ENCODE measurements around the gene SGK1.
"Not testable (repeated sequence)": the region's sequence is repeated elsewhere in the genome, so short reads cannot be mapped to it uniquely, and the experiment has no call there.

Gene SGK1

GRCh38 chr6:134321246-134321645 lies 3.3 kb upstream of the SGK1 start:
- H3K9me3 ChIP-seq, result no peaks in the 10 kb centered on the region
- no peak overlapping the region for H3K4me3 ChIP-seq
- H3K27me3 ChIP-seq (ENCODE audit: low read depth), result peaks cover 37% of the 10 kb centered on the region
- no peaks in the 10 kb centered on the region for H3K36me3 ChIP-seq (replicated peaks)
- DNase-seq (ENCODE audit: low spot score in 2 of 2), result no peak
- H3K4me1 ChIP-seq, result no peaks in the 10 kb centered on the region
- in situ Hi-C loops (cut with MboI; ENCODE audit: low sequenced_read_pairs), result no loop called here

GRCh38 chr6:134319686-134320085 lies 1.8 kb upstream of the SGK1 start:
- H3K9me3 ChIP-seq; H3K4me3 ChIP-seq; H3K4me1 ChIP-seq; in situ Hi-C loops (cut with MboI; ENCODE audit: low sequenced_read_pairs); DNase-seq (ENCODE audit: low spot score in 2 of 2); H3K36me3 ChIP-seq (replicated peaks): not testable (repeated sequence)
- H3K27me3 ChIP-seq (ENCODE audit: low read depth), result peaks cover 51% of the 10 kb centered on the region

GRCh38 chr6:134318974-134319281 lies 1.0 kb upstream of the SGK1 start:
- Histone ChIP-seq H3K9me3 (no peaks in the 10 kb centered on the region), H3K4me3 (no peak overlapping the region), H3K36me3 (replicated peaks) (no peaks in the 10 kb centered on the region), H3K4me1 (0 out of 2 replicates have a peak, but pooled peaks cover under 1% of the 10 kb centered on the region), H3K27me3 (ENCODE audit: low read depth) (peaks cover 55% of the 10 kb centered on the region)
- in situ Hi-C loops (cut with MboI; ENCODE audit: low sequenced_read_pairs), result no loop called here
- no peak for DNase-seq (ENCODE audit: low spot score in 2 of 2)

- in situ Hi-C loops (cut with MboI; ENCODE audit: low sequenced_read_pairs), result no loop called here
- peaks cover 60% of the 10 kb centered on the region for H3K27me3 ChIP-seq (ENCODE audit: low read depth)
- no peaks in the 10 kb centered on the region for H3K9me3 ChIP-seq
- H3K4me1 ChIP-seq, result 0 out of 2 replicates have a peak, but pooled peaks cover 6% of the 10 kb centered on the region
- no peaks in the 10 kb centered on the region for H3K36me3 ChIP-seq (replicated peaks)
- no peak overlapping the region for H3K4me3 ChIP-seq
- no peak for DNase-seq (ENCODE audit: low spot score in 2 of 2)
Measured at GRCh38 chr6:134318236-134318973, 493 bp upstream of the SGK1 start.

GRCh38 chr6:134316733-134317431 lies 1.0 kb downstream of the SGK1 start:
- H3K27me3 ChIP-seq (ENCODE audit: low read depth), result peaks cover 64% of the 10 kb centered on the region
- peaks cover 10% of the 10 kb centered on the region; the same call in 1 of the 2 replicates for H3K4me1 ChIP-seq
- no peaks in the 10 kb centered on the region for H3K36me3 ChIP-seq (replicated peaks)
- no peak overlapping the region for H3K4me3 ChIP-seq
- no peaks in the 10 kb centered on the region for H3K9me3 ChIP-seq
- in situ Hi-C loops (cut with MboI; ENCODE audit: low sequenced_read_pairs), result no loop called here
- no peak for DNase-seq (ENCODE audit: low spot score in 2 of 2)

- no peaks in the 10 kb centered on the region for H3K36me3 ChIP-seq (replicated peaks)
- DNase-seq (ENCODE audit: low spot score in 2 of 2), result no peak
- H3K4me1 ChIP-seq, result peaks cover 10% of the 10 kb centered on the region; the same call in 1 of the 2 replicates
- no peak overlapping the region for H3K4me3 ChIP-seq
- H3K9me3 ChIP-seq, result no peaks in the 10 kb centered on the region
- H3K27me3 ChIP-seq (ENCODE audit: low read depth), result peaks cover 64% of the 10 kb centered on the region
- in situ Hi-C loops (cut with MboI; ENCODE audit: low sequenced_read_pairs), result no loop called here
Measured at GRCh38 chr6:134315974-134316441, 1.9 kb downstream of the SGK1 start.

- no peak for DNase-seq (ENCODE audit: low spot score in 2 of 2)
- Histone ChIP-seq H3K9me3 (no peaks in the 10 kb centered on the region), H3K36me3 (replicated peaks) (no peaks in the 10 kb centered on the region), H3K4me3 (no peak overlapping the region), H3K27me3 (ENCODE audit: low read depth) (peaks cover 65% of the 10 kb centered on the region), H3K4me1 (peaks cover 10% of the 10 kb centered on the region; the same call in 1 of the 2 replicates)
- in situ Hi-C loops (cut with MboI; ENCODE audit: low sequenced_read_pairs), result no loop called here
Measured at GRCh38 chr6:134315189-134315588, 2.7 kb downstream of the SGK1 start.

GRCh38 chr6:134314006-134314821 lies 3.7 kb downstream of the SGK1 start:
- no peak for DNase-seq (ENCODE audit: low spot score in 2 of 2)
- H3K9me3 ChIP-seq, result no peaks in the 10 kb centered on the region
- peaks cover 67% of the 10 kb centered on the region for H3K27me3 ChIP-seq (ENCODE audit: low read depth)
- H3K4me1 ChIP-seq, result peaks cover 10% of the 10 kb centered on the region; the same call in 1 of the 2 replicates
- H3K4me3 ChIP-seq, result no peak overlapping the region
- in situ Hi-C loops (cut with MboI; ENCODE audit: low sequenced_read_pairs), result no loop called here
- no peaks in the 10 kb centered on the region for H3K36me3 ChIP-seq (replicated peaks)

GRCh38 chr6:134312038-134312660 lies 5.8 kb downstream of the SGK1 start:
- peaks cover 61% of the 10 kb centered on the region for H3K27me3 ChIP-seq (ENCODE audit: low read depth)
- no peaks in the 10 kb centered on the region for H3K9me3 ChIP-seq
- H3K4me1 ChIP-seq, result peaks cover 10% of the 10 kb centered on the region; the same call in 1 of the 2 replicates
- H3K36me3 ChIP-seq (replicated peaks), result no peaks in the 10 kb centered on the region
- peak in 1 of 2 experiments; percentile 80 for DNase-seq (ENCODE audit: low spot score in 2 of 2)
- in situ Hi-C loops (cut with MboI; ENCODE audit: low sequenced_read_pairs), result no loop called here
- H3K4me3 ChIP-seq, result no peak overlapping the region

- no peak for DNase-seq (ENCODE audit: low spot score in 2 of 2)
- Histone ChIP-seq H3K4me3 (no peak overlapping the region), H3K27me3 (ENCODE audit: low read depth) (peaks cover 51% of the 10 kb centered on the region), H3K4me1 (peaks cover 10% of the 10 kb centered on the region; the same call in 1 of the 2 replicates), H3K36me3 (replicated peaks) (no peaks in the 10 kb centered on the region), H3K9me3 (no peaks in the 10 kb centered on the region)
- in situ Hi-C loops (cut with MboI; ENCODE audit: low sequenced_read_pairs), result no loop called here
Measured at GRCh38 chr6:134310817-134311216, 7.1 kb downstream of the SGK1 start.

- Histone ChIP-seq H3K4me3 (no peak overlapping the region), H3K9me3 (no peaks in the 10 kb centered on the region), H3K27me3 (ENCODE audit: low read depth) (peaks cover 43% of the 10 kb centered on the region), H3K4me1 (peaks cover 10% of the 10 kb centered on the region; the same call in 1 of the 2 replicates), H3K36me3 (replicated peaks) (no peaks in the 10 kb centered on the region)
- in situ Hi-C loops (cut with MboI; ENCODE audit: low sequenced_read_pairs), result no loop called here
- no peak for DNase-seq (ENCODE audit: low spot score in 2 of 2)
Measured at GRCh38 chr6:134309983-134310605, 7.8 kb downstream of the SGK1 start.

GRCh38 chr6:134309227-134309626 lies 8.7 kb downstream of the SGK1 start:
- H3K4me1 ChIP-seq, result peaks cover 10% of the 10 kb centered on the region; the same call in 1 of the 2 replicates
- H3K4me3 ChIP-seq, result no peak overlapping the region
- H3K27me3 ChIP-seq (ENCODE audit: low read depth), result peaks cover 37% of the 10 kb centered on the region
- in situ Hi-C loops (cut with MboI; ENCODE audit: low sequenced_read_pairs), result no loop called here
- no peaks in the 10 kb centered on the region for H3K36me3 ChIP-seq (replicated peaks)
- H3K9me3 ChIP-seq, result no peaks in the 10 kb centered on the region
- DNase-seq (ENCODE audit: low spot score in 2 of 2), result no peak

- peaks cover 9% of the 10 kb centered on the region; the same call in 1 of the 2 replicates for H3K4me1 ChIP-seq
- H3K36me3 ChIP-seq (replicated peaks), result no peaks in the 10 kb centered on the region
- DNase-seq (ENCODE audit: low spot score in 2 of 2), result no peak
- peaks cover 34% of the 10 kb centered on the region for H3K27me3 ChIP-seq (ENCODE audit: low read depth)
- no peak overlapping the region for H3K4me3 ChIP-seq
- no peaks in the 10 kb centered on the region for H3K9me3 ChIP-seq
- in situ Hi-C loops (cut with MboI; ENCODE audit: low sequenced_read_pairs), result no loop called here
Measured at GRCh38 chr6:134308800-134309199, 9.1 kb downstream of the SGK1 start.

Data from HAP-1 (cell line).